HL-60/S4 treated with retinoic acid at 250 ng/mL for 4 days and 3 days (cell line): ENCODE measurements around the gene PTPRN2.

ENCODE experiments used
- in situ Hi-C: fragments of 300-500 bp; cut with MboI; formaldehyde crosslinking; loops from 2 replicates; pipeline ENCODE4 v1.7.0; 2022; ENCODE audit warnings: low sequenced_read_pairs

The PTPRN2 gene

GRCh38 chr7:157662110-157662791 lies 925.4 kb downstream of the PTPRN2 start:
- in situ Hi-C loops = no loop called here

- in situ Hi-C loops = no loop called here
Observed at GRCh38 chr7:157661611-157661975, 926.0 kb downstream of the PTPRN2 start.

GRCh38 chr7:157660971-157661610 lies 926.5 kb downstream of the PTPRN2 start:
- in situ Hi-C loops = no loop called here

GRCh38 chr7:157658851-157659412 lies 928.7 kb downstream of the PTPRN2 start:
- in situ Hi-C loops = no loop called here

GRCh38 chr7:157657741-157658740 lies 929.6 kb downstream of the PTPRN2 start:
- in situ Hi-C loops = no loop called here

- in situ Hi-C loops = no loop called here
Observed at GRCh38 chr7:157656195-157656769, 931.3 kb downstream of the PTPRN2 start.

GRCh38 chr7:157654350-157654749 lies 933.3 kb downstream of the PTPRN2 start:
- in situ Hi-C loops = no loop called here

- in situ Hi-C loops = no loop called here
Observed at GRCh38 chr7:157653827-157654207, 933.8 kb downstream of the PTPRN2 start.

- in situ Hi-C loops = no loop called here
Observed at GRCh38 chr7:157652954-157653826, 934.4 kb downstream of the PTPRN2 start.

- in situ Hi-C loops = no loop called here
Observed at GRCh38 chr7:157652161-157652953, 935.3 kb downstream of the PTPRN2 start.

GRCh38 chr7:157651366-157652160 lies 936.1 kb downstream of the PTPRN2 start:
- in situ Hi-C loops = no loop called here

GRCh38 chr7:157650801-157651200 lies 936.8 kb downstream of the PTPRN2 start:
- in situ Hi-C loops = no loop called here

GRCh38 chr7:157650131-157650631 lies 937.4 kb downstream of the PTPRN2 start:
- in situ Hi-C loops = no loop called here

GRCh38 chr7:157646551-157646950 lies 941.1 kb downstream of the PTPRN2 start:
- in situ Hi-C loops = no loop called here

GRCh38 chr7:157645539-157645938 lies 942.1 kb downstream of the PTPRN2 start:
- in situ Hi-C loops = no loop called here

GRCh38 chr7:157644946-157645345 lies 942.7 kb downstream of the PTPRN2 start:
- in situ Hi-C loops = no loop called here

GRCh38 chr7:157643525-157643970 lies 944.1 kb downstream of the PTPRN2 start:
- in situ Hi-C loops = no loop called here

GRCh38 chr7:157641866-157642265 lies 945.8 kb downstream of the PTPRN2 start:
- in situ Hi-C loops = no loop called here
